Smooth muscle cell (in vitro differentiated cells): Measurements from ENCODE around the gene RNF181. TPM values are rescaled to one million over a fixed set of nuclear protein-coding genes. Genes with fewer than 3 reads are reported as not detected.
"Not testable (repeated sequence)": the region's sequence is repeated elsewhere in the genome, so short reads cannot be mapped to it uniquely, and the experiment has no call there.

Source experiments
- DNase-seq: peaks from one replicate; lab custom pipeline; 2025; ENCODE audit not compliant: unreplicated experiment; lab: John Stamatoyannopoulos, UW
- H2AFZ ChIP-seq: fragments of 200-600 bp; sonication (generic); 2 replicates; pipeline ENCODE4 v1.6.0; 2016; ENCODE audit warnings: antibody characterized with exemption, low read depth, mild to moderate bottlenecking
- H3F3A ChIP-seq: fragments of 200-600 bp; sonication (generic); 2 replicates; pipeline ENCODE4 v1.6.0; 2017; ENCODE audit warnings: antibody characterized with exemption, low read depth
- H3K27ac ChIP-seq: fragments of 200-600 bp; sonication (generic); 2 replicates; pipeline ENCODE4 v1.5.1; 2016; ENCODE audit warnings: low read depth, mild to moderate bottlenecking
- H3K27me3 ChIP-seq: fragments of 200-600 bp; sonication (generic); 2 replicates; pipeline ENCODE4 v1.6.1; 2016; ENCODE audit warnings: low read depth, mild to moderate bottlenecking
- H3K36me3 ChIP-seq: fragments of 200-600 bp; sonication (generic); 2 replicates; pipeline ENCODE4 v1.5.1; 2016; ENCODE audit warnings: low read depth
- H3K4me1 ChIP-seq: fragments of 200-600 bp; sonication (generic); 2 replicates; pipeline ENCODE4 v1.5.1; 2016; ENCODE audit warnings: low read depth
- H3K4me2 ChIP-seq: fragments of 200-600 bp; sonication (generic); 2 replicates; pipeline ENCODE4 v1.6.0; 2016; ENCODE audit warnings: mild to moderate bottlenecking
- H3K4me3 ChIP-seq: fragments of 200-600 bp; sonication (generic); 2 replicates; pipeline ENCODE4 v1.5.1; 2016; ENCODE audit warnings: mild to moderate bottlenecking
- H3K79me2 ChIP-seq: fragments of 200-600 bp; sonication (generic); 2 replicates; pipeline ENCODE4 v1.6.0; 2016; ENCODE audit warnings: low read depth, mild to moderate bottlenecking
- H3K9ac ChIP-seq: fragments of 200-600 bp; sonication (generic); 2 replicates; pipeline ENCODE4 v1.6.0; 2016; ENCODE audit warnings: low read depth
- H3K9me3 ChIP-seq: fragments of 200-600 bp; sonication (generic); replicated peaks from 2 replicates; pipeline ENCODE4 v1.5.1; 2016; ENCODE audit warnings: low read depth
- H4K20me1 ChIP-seq: fragments of 200-600 bp; sonication (generic); 2 replicates; pipeline ENCODE4 v1.6.0; 2016; ENCODE audit warnings: low read depth
- CTCF ChIP-seq: fragments of 200-600 bp; sonication (generic); IDR thresholded peaks from 2 replicates; pipeline ENCODE4 v1.5.1; 2017; ENCODE audit warnings: borderline replicate concordance, mild to moderate bottlenecking, antibody characterized with exemption; ENCODE audit not compliant: insufficient read depth, poor library complexity, severe bottlenecking
- WGBS: methylation state at CpG from one replicate; pipeline ENCODE4 v1.1.7; 2016; ENCODE audit warnings: low lambda C conversion rate; 5-methylcytosine and 5-hydroxymethylcytosine counted together
- polyA plus RNA-seq: library from polyadenylated mRNA; unstranded; fragments of >200 nt; fragmentation: Nextera tagmentation; extraction: Ambion mirVana; gene quantifications from 2 replicates; pipeline ENCODE4 v1.2.1, GENCODE V29; 2016
- total RNA-seq: library from RNA; depleted of rRNA; stranded (reverse); fragments of >200 nt; gene quantifications from 2 replicates; pipeline ENCODE4 v1.2.3, GENCODE V29; 2014

RNF181 gene
- total and polyA plus RNA-seq, 2 experiments from 2014 or later: 195 to 316 TPM

GRCh38 chr2:85601771-85602475 is 6.4 kb downstream of the RNF181 start:
- Histone ChIP-seq H3K4me2 (peak overlapping the region; percentile 95), H3K9ac (peak overlapping the region; percentile 65), H3K36me3 (no peaks in the 10 kb centered on the region), H3K27me3 (no peaks in the 10 kb centered on the region), H3K27ac (no peak overlapping the region), H2AFZ (peak overlapping the region; percentile 28), H3K4me3 (peak overlapping the region; percentile 71), H4K20me1 (peaks cover 12% of the 10 kb centered on the region), H3K79me2 (peaks cover 19% of the 10 kb centered on the region), H3F3A (peaks cover under 1% of the 10 kb centered on the region), H3K4me1 (peaks cover 10% of the 10 kb centered on the region), H3K9me3 (no peaks in the 10 kb centered on the region)
- 14% methylated on average over 27 of the region's 36 CpGs for WGBS
- DNase-seq: no peak
- TF ChIP-seq CTCF: no peak

- no peaks in the 10 kb centered on the region for H3K9me3 ChIP-seq
- H3K9ac ChIP-seq: peak within 1 kb of the TSS; percentile 65
- H3K79me2 ChIP-seq: peaks cover 12% of the 10 kb centered on the region
- H3K27ac ChIP-seq: peak within 1 kb of the TSS; percentile 66
- no peaks in the 10 kb centered on the region for H3K36me3 ChIP-seq
- H3K27me3 ChIP-seq: no peaks in the 10 kb centered on the region
- H2AFZ ChIP-seq: peak within 1 kb of the TSS; percentile 28
- peaks cover 5% of the 10 kb centered on the region for H4K20me1 ChIP-seq
- peak; percentile 62 for DNase-seq
- H3K4me3 ChIP-seq: peak within 1 kb of the TSS; percentile 71
- TF ChIP-seq CTCF: peak; percentile 16
- H3K4me1 ChIP-seq: peaks cover 10% of the 10 kb centered on the region
- peaks cover 6% of the 10 kb centered on the region for H3F3A ChIP-seq
- H3K4me2 ChIP-seq: peak within 1 kb of the TSS; percentile 95
- WGBS: 2% methylated on average over 66 of the region's 73 CpGs
Observed at GRCh38 chr2:85602476-85603234, 7.1 kb downstream of the RNF181 start, which contains the start of gene TMEM150A. TSS of gene TMEM150A (minus strand) at chr2:85602698. CDS start at chr2:85601948, 750 bp downstream.

GRCh38 chr2:85604133-85604444 is 8.5 kb downstream of the RNF181 start:
- 89% methylated on average over 3 of the region's 3 CpGs for WGBS
- Histone ChIP-seq H3F3A (peaks cover 16% of the 10 kb centered on the region), H3K79me2 (peaks cover 17% of the 10 kb centered on the region), H3K4me1 (peaks cover 10% of the 10 kb centered on the region), H3K4me2 (peak overlapping the region; percentile 95), H3K4me3 (peak overlapping the region; percentile 71), H3K27ac (peak overlapping the region; percentile 70)
- not testable (repeated sequence) for H3K36me3 ChIP-seq, H3K9me3 ChIP-seq, H3K9ac ChIP-seq, DNase-seq, H2AFZ ChIP-seq, H4K20me1 ChIP-seq, H3K27me3 ChIP-seq

GRCh38 chr2:85604568-85605339 is 9.2 kb downstream of the RNF181 start:
- WGBS: 83% methylated on average over 6 of the region's 6 CpGs
- DNase-seq: no peak

More at GRCh38 chr2:85604568-85605339, 9.2 kb downstream of the RNF181 start:
- Histone ChIP-seq H3K9me3 (no peaks in the 10 kb centered on the region), H3K4me3 (no peak overlapping the region), H3K4me2 (peak overlapping the region; percentile 22), H3K27me3 (no peaks in the 10 kb centered on the region), H3K27ac (peak overlapping the region; percentile 70), H2AFZ (no peak overlapping the region), H3K36me3 (no peaks in the 10 kb centered on the region), H3K4me1 (peaks cover 10% of the 10 kb centered on the region), H4K20me1 (peaks cover 12% of the 10 kb centered on the region), H3F3A (peaks cover 16% of the 10 kb centered on the region), H3K79me2 (peaks cover 17% of the 10 kb centered on the region), H3K9ac (no peak overlapping the region)
- TF ChIP-seq CTCF: no peak
